Endothelial cell of coronary artery (primary cell): ENCODE measurements around the gene AHCY. TPM values are rescaled to one million over a fixed set of nuclear protein-coding genes. Genes with fewer than 3 reads are reported as not detected.

Experiments
- total RNA-seq: library from RNA; depleted of rRNA; stranded (reverse); fragments of >200 nt; gene quantifications from 2 replicates; pipeline ENCODE4 v1.2.3, GENCODE V29; 2014

The AHCY gene
- total RNA-seq = 136 and 138 TPM in 2 replicates

GRCh38 chr20:34302723-34303533, at the start of gene AHCY:
AHCY (minus strand) TSS chr20:34303355; CDS start chr20:34303270, 85 bp downstream.

GRCh38 chr20:34240693-34241615, 62.2 kb downstream of the AHCY start, which contains the start of gene ASIP:
ASIP (plus strand) TSS chr20:34241423; CDS start chr20:34260375, 18,952 bp downstream.

Other genes with a start within 250 kb of the AHCY start
- gene EIF2S2, start 191.1 kb downstream of the AHCY start, total RNA-seq = 115 TPM in 2 replicates
- gene ASIP, start 61.9 kb downstream of the AHCY start, total RNA-seq = not detected in 2 replicates
- gene ITCH, start 59.9 kb upstream of the AHCY start, total RNA-seq = 61.3 and 93.5 TPM in 2 replicates
- gene DYNLRB1, start 213.1 kb upstream of the AHCY start, total RNA-seq = 46.1 and 59.9 TPM in 2 replicates